H9 (cell line): Measurements from ENCODE around the gene MYO7A. TPM values are rescaled to one million over a fixed set of nuclear protein-coding genes. Genes with fewer than 3 reads are reported as not detected.

Experiments used
- DNase-seq: peaks from one replicate; pipeline ENCODE4 v3.0.0-alpha.2; 2017
- H2AFZ ChIP-seq: one replicate; pipeline ENCODE4 v1.6.1; 2013; ENCODE audit warnings: mild to moderate bottlenecking, low read length, control low read depth, moderate library complexity
- H2AK5ac ChIP-seq: 2 replicates; pipeline ENCODE4 v1.6.1; 2013; ENCODE audit warnings: low read length, control low read depth, mixed read lengths; ENCODE audit not compliant: insufficient read length
- H2BK120ac ChIP-seq: one replicate; pipeline ENCODE4 v1.6.1; 2013; ENCODE audit warnings: low read depth, mild to moderate bottlenecking, low read length, control low read depth, inconsistent platforms; ENCODE audit not compliant: poor library complexity, severe bottlenecking
- H2BK12ac ChIP-seq: 2 replicates; pipeline ENCODE4 v1.6.1; 2013; ENCODE audit warnings: low read length, control low read depth, mixed read lengths, low read depth; ENCODE audit not compliant: insufficient read length
- H2BK15ac ChIP-seq: 2 replicates; pipeline ENCODE4 v1.6.1; 2013; ENCODE audit warnings: low read depth, low read length, control low read depth
- H2BK20ac ChIP-seq: one replicate; pipeline ENCODE4 v1.6.1; 2013; ENCODE audit warnings: low read depth, mild to moderate bottlenecking, low read length, control low read depth, inconsistent platforms; ENCODE audit not compliant: poor library complexity, severe bottlenecking
- H2BK5ac ChIP-seq: 2 replicates; pipeline ENCODE4 v1.6.1; 2013; ENCODE audit warnings: low read length, control low read depth, mixed read lengths; ENCODE audit not compliant: insufficient read length
- H3K14ac ChIP-seq: 2 replicates; pipeline ENCODE4 v1.6.1; 2013; ENCODE audit warnings: low read length, control low read depth; ENCODE audit not compliant: insufficient read depth
- H3K18ac ChIP-seq: 2 replicates; pipeline ENCODE4 v1.6.1; 2013; ENCODE audit warnings: low read depth, mild to moderate bottlenecking, mixed read lengths, low read length, control low read depth; ENCODE audit not compliant: insufficient read length
- H3K23ac ChIP-seq: 2 replicates; pipeline ENCODE4 v1.6.1; 2013; ENCODE audit warnings: low read length, control low read depth, mixed read lengths, low read depth; ENCODE audit not compliant: insufficient read length
- H3K23me2 ChIP-seq: 2 replicates; pipeline ENCODE4 v1.6.1; 2013; ENCODE audit warnings: low read depth, mild to moderate bottlenecking, mixed read lengths, low read length, control low read depth; ENCODE audit not compliant: insufficient read length, poor library complexity, severe bottlenecking
- H3K27ac ChIP-seq: 2 replicates; pipeline ENCODE4 v1.5.1; 2013; ENCODE audit warnings: low read length, control low read depth, mixed read lengths, low read depth; ENCODE audit not compliant: insufficient read length
- H3K27me3 ChIP-seq: 2 replicates; pipeline ENCODE4 v1.6.1; 2013; ENCODE audit warnings: low read length, control low read depth, inconsistent platforms; ENCODE audit not compliant: insufficient read depth
- H3K4ac ChIP-seq: 2 replicates; pipeline ENCODE4 v1.6.1; 2013; ENCODE audit warnings: low read depth, mild to moderate bottlenecking, control low read depth, inconsistent platforms, low read length, moderate library complexity
- H3K4me1 ChIP-seq: 2 replicates; pipeline ENCODE4 v1.6.1; 2013; ENCODE audit warnings: low read length, control low read depth, inconsistent platforms; ENCODE audit not compliant: insufficient read depth
- H3K4me2 ChIP-seq: 2 replicates; pipeline ENCODE4 v1.6.1; 2013; ENCODE audit warnings: low read length, control low read depth, mixed read lengths; ENCODE audit not compliant: insufficient read length, insufficient read depth
- H3K56ac ChIP-seq: 2 replicates; pipeline ENCODE4 v1.6.1; 2013; ENCODE audit warnings: low read depth, mild to moderate bottlenecking, mixed read lengths, low read length, control low read depth; ENCODE audit not compliant: insufficient read length
- H3K79me1 ChIP-seq: 2 replicates; pipeline ENCODE4 v1.6.1; 2013; ENCODE audit warnings: low read depth, mild to moderate bottlenecking, moderate library complexity, low read length, control low read depth, inconsistent platforms; ENCODE audit not compliant: insufficient read depth, poor library complexity, severe bottlenecking
- H3K79me2 ChIP-seq: 2 replicates; pipeline ENCODE4 v1.6.1; 2013; ENCODE audit warnings: low read length, control low read depth, inconsistent platforms; ENCODE audit not compliant: insufficient read depth
- H3K9ac ChIP-seq: 2 replicates; pipeline ENCODE4 v1.6.1; 2013; ENCODE audit warnings: low read length, control low read depth, mixed read lengths; ENCODE audit not compliant: insufficient read length; ENCODE audit errors: extremely low read depth
- H3K9me3 ChIP-seq: one replicate; pipeline ENCODE4 v1.6.1; 2013; ENCODE audit warnings: low read depth, low read length, inconsistent platforms; ENCODE audit not compliant: control insufficient read depth
- H3T11ph ChIP-seq: one replicate; pipeline ENCODE4 v1.6.1; 2013; ENCODE audit warnings: mild to moderate bottlenecking, low read length, control low read depth, inconsistent platforms
- H4K20me1 ChIP-seq: one replicate; pipeline ENCODE4 v1.6.1; 2013; ENCODE audit not compliant: control insufficient read depth, insufficient read length, insufficient read depth
- H4K5ac ChIP-seq: 2 replicates; pipeline ENCODE4 v1.6.1; 2013; ENCODE audit warnings: low read depth, mild to moderate bottlenecking, mixed read lengths, low read length, control low read depth; ENCODE audit not compliant: insufficient read length
- H4K8ac ChIP-seq: replicated peaks from 2 replicates; pipeline ENCODE4 v1.6.1; 2013; ENCODE audit warnings: low read length, control low read depth, mixed read lengths, low read depth; ENCODE audit not compliant: insufficient read length
- H4K91ac ChIP-seq: 2 replicates; pipeline ENCODE4 v1.6.1; 2013; ENCODE audit warnings: low read depth, mild to moderate bottlenecking, moderate library complexity, mixed read lengths, low read length, control low read depth; ENCODE audit not compliant: insufficient read length
- H3K27ac Mint-ChIP-seq, 3 experiments: 2 replicates in 2 of 3; 3 replicates in 1 of 3; pipeline ENCODE4 v1.8.0; 2020 to 2021; ENCODE audit warnings: mixed read lengths in 3 of 3, mild to moderate bottlenecking in 1 of 3, moderate library complexity in 1 of 3
- H3K27me3 Mint-ChIP-seq: 2 replicates; pipeline ENCODE4 v1.8.0; 2021; ENCODE audit warnings: low read depth, mild to moderate bottlenecking, moderate library complexity, mixed read lengths
- H3K36me3 Mint-ChIP-seq, 3 experiments: 2 replicates in 2 of 3; 3 replicates in 1 of 3; pipeline ENCODE4 v1.8.0; 2020 to 2021; ENCODE audit warnings: low read depth in 3 of 3, mixed read lengths in 3 of 3; ENCODE audit not compliant: insufficient read depth in 1 of 3
- H3K4me1 Mint-ChIP-seq, 2 experiments: 2 replicates each; pipeline ENCODE4 v1.8.0; 2020; ENCODE audit warnings: mixed read lengths in 2 of 2
- H3K4me3 Mint-ChIP-seq, 2 experiments: 2 replicates in 1 of 2; 3 replicates in 1 of 2; pipeline ENCODE4 v1.8.0; 2020 to 2021; ENCODE audit warnings: mild to moderate bottlenecking in 2 of 2, mixed read lengths in 2 of 2, moderate library complexity in 1 of 2
- H3K9me3 Mint-ChIP-seq, 2 experiments: 2 replicates in 1 of 2; 3 replicates in 1 of 2; pipeline ENCODE4 v1.8.0; 2020; ENCODE audit warnings: mild to moderate bottlenecking in 2 of 2, mixed read lengths in 2 of 2, moderate library complexity in 1 of 2
- WGBS: extraction: QIAGEN DNeasy Blood & Tissue Kit; methylation state at CpG from one replicate; pipeline ENCODE4 v1.1.7; 2013; ENCODE audit warnings: missing lambda C conversion rate, low lambda C conversion rate, mixed read lengths; ENCODE audit not compliant: insufficient read length; ENCODE audit errors: extremely low coverage; 5-methylcytosine and 5-hydroxymethylcytosine counted together
- total RNA-seq: library from RNA; stranded (reverse); gene quantifications from 2 replicates; pipeline ENCODE4 v1.2.1, GENCODE V29; 2021
- TF ChIP-seq, protein P1 (sequence below): fragments of 200-600 bp; sonication (generic); conservative IDR thresholded peaks from 3 replicates; pipeline ENCODE4 v1.8.0; 2021; ENCODE audit warnings: antibody characterized with exemption, mild to moderate bottlenecking

The MYO7A gene
- total RNA-seq, 1 experiment from 2014 or later: 1.6 TPM

DNA sequence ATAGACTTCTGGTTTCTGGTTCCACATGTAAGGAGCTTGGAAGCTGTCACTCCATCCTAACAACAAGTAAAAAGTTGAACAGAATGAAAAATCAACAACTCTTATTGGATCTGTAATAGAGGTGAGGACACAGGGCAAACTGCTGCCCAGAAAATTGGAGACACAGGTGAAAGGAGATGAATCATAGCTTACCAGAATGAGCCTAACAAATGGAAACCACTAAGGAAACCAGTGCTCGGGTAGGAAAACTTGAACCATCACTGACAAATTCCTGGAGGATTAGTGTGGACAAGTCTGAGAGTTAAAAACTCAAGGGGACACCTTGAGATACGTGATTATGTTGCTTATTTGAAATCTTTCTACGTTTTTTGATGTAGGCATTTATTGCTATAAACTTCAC, 121.4 kb downstream of the MYO7A start:
- no peak overlapping the region for H3T11ph ChIP-seq
- no peak overlapping the region for H4K8ac ChIP-seq
- H3K4me3 Mint-ChIP-seq: no peak overlapping the region
- no peak overlapping the region for H3K9ac ChIP-seq
- H4K91ac ChIP-seq: no peak overlapping the region
- no peak overlapping the region for H2AK5ac ChIP-seq
- H4K20me1 ChIP-seq: no peaks in the 10 kb centered on the region
- H3K18ac ChIP-seq: no peak overlapping the region
- H3K4me1 ChIP-seq: no peaks in the 10 kb centered on the region
- no peaks in the 10 kb centered on the region for H3K79me1 ChIP-seq
- no peak overlapping the region for H3K4ac ChIP-seq
- no peaks in the 10 kb centered on the region; the same call in 1 of the 2 replicates for H3K27me3 ChIP-seq
- DNase-seq: no peak
- H3K27ac ChIP-seq: no peak overlapping the region
- H3K36me3 Mint-ChIP-seq: no peaks in the 10 kb centered on the region; a peak in 1 of 7 replicates
- H2BK15ac ChIP-seq: no peak overlapping the region
- no peaks in the 10 kb centered on the region for H3K27me3 Mint-ChIP-seq
- no peaks in the 10 kb centered on the region for H3K4me1 Mint-ChIP-seq
- H2BK5ac ChIP-seq: no peak overlapping the region
- no peak overlapping the region for H3K27ac Mint-ChIP-seq
- TF ChIP-seq, protein P1, sequence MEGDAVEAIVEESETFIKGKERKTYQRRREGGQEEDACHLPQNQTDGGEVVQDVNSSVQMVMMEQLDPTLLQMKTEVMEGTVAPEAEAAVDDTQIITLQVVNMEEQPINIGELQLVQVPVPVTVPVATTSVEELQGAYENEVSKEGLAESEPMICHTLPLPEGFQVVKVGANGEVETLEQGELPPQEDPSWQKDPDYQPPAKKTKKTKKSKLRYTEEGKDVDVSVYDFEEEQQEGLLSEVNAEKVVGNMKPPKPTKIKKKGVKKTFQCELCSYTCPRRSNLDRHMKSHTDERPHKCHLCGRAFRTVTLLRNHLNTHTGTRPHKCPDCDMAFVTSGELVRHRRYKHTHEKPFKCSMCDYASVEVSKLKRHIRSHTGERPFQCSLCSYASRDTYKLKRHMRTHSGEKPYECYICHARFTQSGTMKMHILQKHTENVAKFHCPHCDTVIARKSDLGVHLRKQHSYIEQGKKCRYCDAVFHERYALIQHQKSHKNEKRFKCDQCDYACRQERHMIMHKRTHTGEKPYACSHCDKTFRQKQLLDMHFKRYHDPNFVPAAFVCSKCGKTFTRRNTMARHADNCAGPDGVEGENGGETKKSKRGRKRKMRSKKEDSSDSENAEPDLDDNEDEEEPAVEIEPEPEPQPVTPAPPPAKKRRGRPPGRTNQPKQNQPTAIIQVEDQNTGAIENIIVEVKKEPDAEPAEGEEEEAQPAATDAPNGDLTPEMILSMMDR: no peak
- no peak overlapping the region for H3K14ac ChIP-seq
- no peak overlapping the region for H3K4me2 ChIP-seq
- no peaks in the 10 kb centered on the region for H3K23me2 ChIP-seq
- H3K79me2 ChIP-seq: no peaks in the 10 kb centered on the region
- no peak overlapping the region for H2BK120ac ChIP-seq
- H2BK12ac ChIP-seq: no peak overlapping the region
- no peak overlapping the region for H3K23ac ChIP-seq
- no peak overlapping the region for H2BK20ac ChIP-seq
- no peak overlapping the region for H4K5ac ChIP-seq
- no peak overlapping the region for H2AFZ ChIP-seq
- no peaks in the 10 kb centered on the region for H3K9me3 Mint-ChIP-seq
- H3K56ac ChIP-seq: no peak overlapping the region
- H3K9me3 ChIP-seq: no peaks in the 10 kb centered on the region
- WGBS: no CpG with 5 or more reads among the region's 3 CpGs
